H1 (cell line): ENCODE results near the gene MTIF3. TPM values are rescaled to one million over a fixed set of nuclear protein-coding genes. Genes with fewer than 3 reads are reported as not detected.

ENCODE experiments used
- MAFK ChIP-seq: IDR thresholded peaks from 2 replicates; pipeline ENCODE4 v1.6.1; 2012; ENCODE audit warnings: low read depth, mild to moderate bottlenecking, improper control_type of control experiment, low read length
- polyA plus RNA-seq, 7 experiments: library from polyadenylated mRNA; depleted of rRNA in 3 of 7; stranded (reverse) in 5 of 7; unstranded in 2 of 7; fragments of >200 nt in 5 of 7; fragments of 200-250 nt in 2 of 7; gene quantifications; 1 replicate in 5 of 7; 2 replicates in 1 of 7; 4 replicates in 1 of 7; pipeline versions ENCODE4 v1.2.1 to v1.2.3, GENCODE V29; 2011 to 2013; ENCODE audit warnings: missing spikeins in 2 of 7, mixed read lengths in 2 of 7
- total RNA-seq: library from RNA; stranded (reverse); fragmentation: NEBNext Ultra II Directional; extraction: Animal tissue kit (Norgen Biotek cat#: 25700); gene quantifications from 2 replicates; pipeline ENCODE4 v1.2.1, GENCODE V29; 2021

MTIF3 gene
- total and polyA plus RNA-seq, 2 of the 8 experiments (the other 6 are each of a cell fraction or from before 2014, with no cell fraction given): 29.4 to 36.4 TPM

DNA sequence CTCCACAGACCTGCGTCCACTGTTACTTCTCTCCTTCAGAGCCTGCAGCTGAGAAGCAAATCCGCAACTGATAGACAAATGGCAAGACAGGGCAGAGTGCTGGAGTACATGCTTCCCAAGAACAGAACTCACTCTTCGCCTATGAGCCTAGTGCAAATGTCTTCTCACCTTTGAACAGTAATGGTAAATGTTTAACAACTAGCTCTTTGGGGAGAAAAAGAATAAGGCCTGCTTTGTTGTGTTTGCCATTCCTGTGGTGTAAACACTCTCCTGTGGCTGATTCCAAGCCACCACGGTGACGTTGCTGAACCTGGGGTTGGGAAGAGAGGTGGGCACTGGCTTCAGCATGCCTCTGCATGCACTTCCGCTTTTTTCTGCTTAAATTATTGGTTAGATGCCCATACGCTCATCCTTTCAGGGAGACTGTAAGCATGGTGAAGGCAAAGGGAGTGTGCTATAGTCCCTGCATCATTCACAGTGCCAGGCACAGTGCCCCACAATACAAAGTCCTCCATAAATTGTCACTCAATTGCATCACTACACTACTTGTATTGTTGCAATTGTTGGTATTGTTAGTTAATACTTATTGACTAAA lies 54.0 kb downstream of the MTIF3 start (continued):
- TF ChIP-seq MAFK: no peak
- TF ChIP-seq, all 59 proteins: peak for 0
